ENCODE measurements around the gene SORBS1.

Gene SORBS1

DNA sequence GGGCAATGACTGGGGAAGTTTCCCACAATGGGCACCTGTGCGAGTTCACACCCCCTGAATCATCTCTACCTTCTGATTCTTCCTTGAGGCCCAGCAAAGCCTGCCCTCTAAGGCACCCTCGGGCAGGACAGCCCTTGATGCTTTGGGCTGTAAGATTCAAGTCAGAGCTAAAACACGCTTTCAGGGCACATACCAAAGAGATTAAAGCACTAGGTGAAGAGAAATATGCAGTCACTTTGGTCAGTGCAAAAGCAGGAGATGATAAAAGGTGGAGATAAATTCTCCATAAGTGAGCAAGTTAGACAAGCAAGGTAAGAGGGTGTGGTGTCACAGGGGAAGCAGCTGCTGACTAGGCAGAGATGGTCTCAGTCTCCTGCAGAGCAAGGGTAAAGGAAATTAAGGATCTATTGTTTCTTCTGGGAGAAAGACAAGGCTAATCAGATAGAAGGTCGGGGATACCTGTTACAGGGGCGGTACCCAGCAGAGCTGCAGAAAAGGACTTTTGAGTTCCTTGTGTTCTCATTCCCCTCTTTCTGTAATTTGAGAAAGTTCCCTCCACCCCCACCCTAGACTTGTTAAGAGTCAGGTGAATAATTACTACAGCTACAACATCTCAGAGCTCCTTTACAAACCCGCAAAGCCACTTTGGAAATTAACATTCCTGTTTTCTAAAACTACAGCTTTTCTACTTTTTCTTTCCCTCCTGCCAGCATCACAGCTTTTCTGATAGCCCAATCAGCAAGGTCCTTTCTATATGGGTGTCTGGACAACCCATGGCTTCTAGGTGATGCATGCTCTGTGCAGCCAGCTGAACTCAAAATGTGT lies 296.7 kb downstream of the SORBS1 start:
- H3K4me1 ChIP-seq (ENCODE audit: low read depth, poor library complexity, severe bottlenecking) = peaks cover 99% of the 10 kb centered on the region
- H3K9ac ChIP-seq = no peak overlapping the region
- H3K36me3 ChIP-seq (ENCODE audit: insufficient read depth) = peaks cover 3% of the 10 kb centered on the region
- H3K4me3 ChIP-seq (IDR thresholded peaks at IDR 0.05; ENCODE audit: insufficient read depth, low read depth, low read length) = no peak overlapping the region
- no peaks in the 10 kb centered on the region for H3K79me2 ChIP-seq (ENCODE audit: insufficient read depth, low read depth)
- no peak for TF ChIP-seq CTCF (conservative IDR thresholded peaks at IDR 0.05; ENCODE audit: low read depth, low read length)
- H3K4me2 ChIP-seq = peak overlapping the region; percentile 56; the same call in 1 of the 2 replicates
- H3K27me3 ChIP-seq (ENCODE audit: insufficient read depth, low read depth) = no peaks in the 10 kb centered on the region
- H4K20me1 ChIP-seq (ENCODE audit: insufficient read depth) = no peaks in the 10 kb centered on the region
- peak overlapping the region; percentile 28 for H3K27ac ChIP-seq
- H2AFZ ChIP-seq (ENCODE audit: low read depth) = no peak overlapping the region

GRCh38 chr10:95263864-95264226 lies 297.3 kb downstream of the SORBS1 start:
- H3K9ac ChIP-seq = no peak overlapping the region
- TF ChIP-seq CTCF (conservative IDR thresholded peaks at IDR 0.05; ENCODE audit: low read depth, low read length) = no peak
- no peaks in the 10 kb centered on the region for H4K20me1 ChIP-seq (ENCODE audit: insufficient read depth)
- peak overlapping the region; percentile 93; the same call in 1 of the 2 replicates for H3K27ac ChIP-seq
- no peak overlapping the region for H2AFZ ChIP-seq (ENCODE audit: low read depth)
- H3K79me2 ChIP-seq (ENCODE audit: insufficient read depth, low read depth) = no peaks in the 10 kb centered on the region; the same call in 1 of the 2 replicates
- no peaks in the 10 kb centered on the region for H3K27me3 ChIP-seq (ENCODE audit: insufficient read depth, low read depth)
- H3K4me3 ChIP-seq (IDR thresholded peaks at IDR 0.05; ENCODE audit: insufficient read depth, low read depth, low read length) = no peak overlapping the region
- H3K36me3 ChIP-seq (ENCODE audit: insufficient read depth) = peaks cover 3% of the 10 kb centered on the region
- no peak overlapping the region; the same call in 1 of the 2 replicates for H3K4me2 ChIP-seq
- peaks cover 99% of the 10 kb centered on the region for H3K4me1 ChIP-seq (ENCODE audit: low read depth, poor library complexity, severe bottlenecking)

DNA sequence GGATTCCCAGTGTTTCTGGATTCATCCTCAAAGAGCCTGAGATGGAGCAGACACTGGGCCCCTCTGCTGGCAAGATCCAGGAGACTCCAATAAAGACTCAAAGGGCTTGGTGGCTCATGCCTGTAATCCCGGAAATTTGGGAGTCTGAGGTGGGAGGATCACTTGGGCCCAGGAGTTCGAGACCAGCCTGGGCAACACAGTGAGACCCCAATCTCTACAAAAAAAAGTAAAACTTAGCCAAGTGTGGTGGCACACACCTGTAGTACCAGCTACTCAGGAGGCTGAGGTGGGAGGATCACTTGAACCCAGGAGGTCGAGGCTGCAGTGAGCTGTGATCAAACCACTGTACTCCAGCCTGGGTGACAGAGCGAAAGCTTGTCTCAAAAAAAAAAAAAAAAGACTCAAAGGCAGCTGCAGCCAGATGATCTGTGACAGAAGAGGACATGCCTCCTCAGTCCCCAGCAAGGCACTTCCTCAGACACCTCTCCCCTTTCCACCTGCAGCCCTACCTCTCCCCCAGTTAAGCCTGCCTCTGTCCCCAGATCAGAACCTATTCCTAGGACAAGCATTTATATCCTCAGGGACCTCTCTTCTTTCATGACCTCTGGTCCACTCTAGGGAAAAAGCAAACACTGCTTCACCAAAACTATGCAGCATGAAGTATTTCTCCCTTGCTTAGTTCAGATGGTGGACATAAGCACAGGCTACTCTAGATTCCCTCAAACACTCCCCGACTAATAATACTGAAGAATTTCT lies 298.2 kb downstream of the SORBS1 start:
- no peak for TF ChIP-seq CTCF (conservative IDR thresholded peaks at IDR 0.05; ENCODE audit: low read depth, low read length)
- Histone ChIP-seq H3K4me3 (IDR thresholded peaks at IDR 0.05; ENCODE audit: insufficient read depth, low read depth, low read length) (no peak overlapping the region), H3K27me3 (ENCODE audit: insufficient read depth, low read depth) (no peaks in the 10 kb centered on the region), H3K36me3 (ENCODE audit: insufficient read depth) (peaks cover 3% of the 10 kb centered on the region; the same call in 1 of the 2 replicates), H3K27ac (peak overlapping the region; percentile 93; the same call in 1 of the 2 replicates), H3K4me1 (ENCODE audit: low read depth, poor library complexity, severe bottlenecking) (peaks cover 99% of the 10 kb centered on the region), H4K20me1 (ENCODE audit: insufficient read depth) (no peaks in the 10 kb centered on the region), H3K9ac (no peak overlapping the region), H2AFZ (ENCODE audit: low read depth) (no peak overlapping the region), H3K4me2 (no peak overlapping the region; the same call in 1 of the 2 replicates), H3K79me2 (ENCODE audit: insufficient read depth, low read depth) (no peaks in the 10 kb centered on the region; the same call in 1 of the 2 replicates)

GRCh38 chr10:95261926-95262325 lies 299.2 kb downstream of the SORBS1 start:
- Histone ChIP-seq H3K27me3 (ENCODE audit: insufficient read depth, low read depth) (no peaks in the 10 kb centered on the region), H2AFZ (ENCODE audit: low read depth) (no peak overlapping the region), H3K27ac (peak overlapping the region; percentile 93), H4K20me1 (ENCODE audit: insufficient read depth) (no peaks in the 10 kb centered on the region), H3K4me2 (peak overlapping the region; percentile 70; the same call in 1 of the 2 replicates), H3K9ac (no peak overlapping the region), H3K4me3 (IDR thresholded peaks at IDR 0.05; ENCODE audit: insufficient read depth, low read depth, low read length) (no peak overlapping the region), H3K79me2 (ENCODE audit: insufficient read depth, low read depth) (no peaks in the 10 kb centered on the region; the same call in 1 of the 2 replicates), H3K36me3 (ENCODE audit: insufficient read depth) (peaks cover 5% of the 10 kb centered on the region; the same call in 1 of the 2 replicates), H3K4me1 (ENCODE audit: low read depth, poor library complexity, severe bottlenecking) (peaks cover 88% of the 10 kb centered on the region)
- no peak for TF ChIP-seq CTCF (conservative IDR thresholded peaks at IDR 0.05; ENCODE audit: low read depth, low read length)

Measured in KMS-11 (cell line).